HepG2 (cell line): Measurements from ENCODE around the gene CAMSAP3.

ENCODE experiments used
- ATF2 ChIP-seq: sonication (generic); formaldehyde crosslinking; IDR thresholded peaks from 2 replicates; pipeline ENCODE4 v1.4.0; 2020; ENCODE audit warnings: missing genetic modification reagents
- ESRRA ChIP-seq: sonication (generic); formaldehyde crosslinking; IDR thresholded peaks from 2 replicates; pipeline ENCODE4 v1.5.1; 2020; ENCODE audit warnings: mild to moderate bottlenecking, low read depth, missing genetic modification reagents
- NR1H2 ChIP-seq: sonication (generic); formaldehyde crosslinking; IDR thresholded peaks from 2 replicates; pipeline ENCODE4 v1.8.1; 2022; ENCODE audit warnings: low read depth, missing genetic modification reagents, borderline replicate concordance
- PCBP1 ChIP-seq: fragments of 200-400 bp; formaldehyde crosslinking; IDR thresholded peaks from 2 replicates; pipeline ENCODE4 v1.6.1; 2017; ENCODE audit warnings: mild to moderate bottlenecking, low read depth, low read length, borderline replicate concordance
- RFX5 ChIP-seq: IDR thresholded peaks from 2 replicates; pipeline ENCODE4 v1.6.1; 2011; ENCODE audit warnings: low read depth, low read length, improper control_type of control experiment
- SMC3 ChIP-seq: IDR thresholded peaks from 2 replicates; pipeline ENCODE4 v1.6.1; 2011; ENCODE audit warnings: low read length, improper control_type of control experiment
- ZMAT5 ChIP-seq: sonication (generic); formaldehyde crosslinking; IDR thresholded peaks from 2 replicates; pipeline ENCODE4 v1.5.0; 2020; ENCODE audit warnings: mild to moderate bottlenecking, low read depth, missing genetic modification reagents, borderline replicate concordance
- ZNF142 ChIP-seq: sonication (generic); formaldehyde crosslinking; IDR thresholded peaks from 2 replicates; pipeline ENCODE4 v1.4.0; 2020; ENCODE audit warnings: missing genetic modification reagents

GRCh38 chr19:7550169-7550770 is 45.4 kb upstream of the CAMSAP3 start:
- TF ChIP-seq ESRRA (CRISPR knock-in tag) (no peak), SMC3 (no peak), ZNF142 (CRISPR knock-in tag) (no peak), PCBP1 (no peak), RFX5 (no peak), ATF2 (no peak), NR1H2 (CRISPR knock-in tag) (no peak), ZMAT5 (CRISPR knock-in tag) (no peak)
